ENCODE data around the gene ATP1A1. TPM values are rescaled to one million over a fixed set of nuclear protein-coding genes. Genes with fewer than 3 reads are reported as not detected.

Gene ATP1A1
- total RNA-seq, 2 experiments from 2014 or later = 251 to 262 TPM

- no peaks in the 10 kb centered on the region for H3K36me3 Mint-ChIP-seq (ENCODE audit: low read depth)
- ChIA-PET CTCF (no interaction called here), POLR2A (interaction anchor here (1.1 kb wide), 1 partner anchor 13 kb away, joined by 3 read pairs; no protein-coding TSS in a partner anchor)
- DNase-seq = no peak
- Histone ChIP-seq H3K4me3 (ENCODE audit: low read length) (no peak overlapping the region), H3K9me3 (ENCODE audit: control insufficient read depth in 1 of 2, insufficient read depth in 1 of 2, low read length in 2 of 2) (no peaks in the 10 kb centered on the region), H3K27me3 (ENCODE audit: control insufficient read depth in 1 of 2, insufficient read depth in 2 of 2, low read length in 2 of 2) (no peaks in the 10 kb centered on the region), H3K4me1 (ENCODE audit: insufficient read depth, low read length) (peaks cover 29% of the 10 kb centered on the region), H3K27ac (ENCODE audit: low read depth in 1 of 2, low read length in 2 of 2) (no peak overlapping the region), H3K36me3 (ENCODE audit: insufficient read depth, low read length) (no peaks in the 10 kb centered on the region)
- H3K27ac Mint-ChIP-seq = peak overlapping the region; percentile 91
- H3K27me3 Mint-ChIP-seq = no peaks in the 10 kb centered on the region
- no peak for TF ChIP-seq CTCF (IDR thresholded peaks at IDR 0.05)
- intact Hi-C loops (cut with DNase I, micrococcal nuclease) = loop anchor here in 1 of 2 experiments (1.0 to 10.0 kb wide), 2 partner anchors 9 to 186 kb away; no protein-coding TSS in a partner anchor
- no peak for ATAC-seq (ENCODE audit: poor library complexity)
- no peak overlapping the region for H3K4me3 Mint-ChIP-seq
- H3K9me3 Mint-ChIP-seq = no peaks in the 10 kb centered on the region
- peaks cover 100% of the 10 kb centered on the region for H3K4me1 Mint-ChIP-seq (ENCODE audit: low read depth)
Measured at GRCh38 chr1:116330846-116331245, 42.2 kb upstream of the ATP1A1 start.

- no peak for DNase-seq
- Mint-ChIP-seq H3K4me1 (ENCODE audit: low read depth) (peaks cover 100% of the 10 kb centered on the region), H3K4me3 (no peak overlapping the region), H3K27me3 (no peaks in the 10 kb centered on the region), H3K27ac (no peak overlapping the region), H3K36me3 (ENCODE audit: low read depth) (no peaks in the 10 kb centered on the region), H3K9me3 (no peaks in the 10 kb centered on the region)
- Histone ChIP-seq H3K27me3 (ENCODE audit: control insufficient read depth in 1 of 2, insufficient read depth in 2 of 2, low read length in 2 of 2) (no peaks in the 10 kb centered on the region), H3K36me3 (ENCODE audit: insufficient read depth, low read length) (no peaks in the 10 kb centered on the region), H3K4me1 (ENCODE audit: insufficient read depth, low read length) (peaks cover 22% of the 10 kb centered on the region), H3K4me3 (ENCODE audit: low read length) (no peak overlapping the region), H3K9me3 (ENCODE audit: control insufficient read depth in 1 of 2, insufficient read depth in 1 of 2, low read length in 2 of 2) (no peaks in the 10 kb centered on the region), H3K27ac (ENCODE audit: low read depth in 1 of 2, low read length in 2 of 2) (no peak overlapping the region)
- CTCF ChIA-PET = interaction anchor here (1.5 kb wide), 1 partner anchor 193 kb away, joined by 4 read pairs; no protein-coding TSS in a partner anchor
- intact Hi-C loops (cut with DNase I, micrococcal nuclease) = loop anchor here in 1 of 2 experiments (1.0 to 10.0 kb wide), 2 partner anchors 9 to 187 kb away; no protein-coding TSS in a partner anchor
- POLR2A ChIA-PET = interaction anchor here (1.1 kb wide), 1 partner anchor 12 kb away, joined by 3 read pairs; no protein-coding TSS in a partner anchor
- no peak for ATAC-seq (ENCODE audit: poor library complexity)
- no peak for TF ChIP-seq CTCF (IDR thresholded peaks at IDR 0.05)
Measured at GRCh38 chr1:116331523-116331922, 41.5 kb upstream of the ATP1A1 start.

- Histone ChIP-seq H3K27ac (ENCODE audit: low read depth in 1 of 2, low read length in 2 of 2) (no peak overlapping the region), H3K27me3 (ENCODE audit: control insufficient read depth in 1 of 2, insufficient read depth in 2 of 2, low read length in 2 of 2) (no peaks in the 10 kb centered on the region), H3K36me3 (ENCODE audit: insufficient read depth, low read length) (no peaks in the 10 kb centered on the region), H3K9me3 (ENCODE audit: control insufficient read depth in 1 of 2, insufficient read depth in 1 of 2, low read length in 2 of 2) (no peaks in the 10 kb centered on the region), H3K4me1 (ENCODE audit: insufficient read depth, low read length) (peaks cover 18% of the 10 kb centered on the region), H3K4me3 (ENCODE audit: low read length) (no peak overlapping the region)
- Mint-ChIP-seq H3K9me3 (no peaks in the 10 kb centered on the region), H3K27me3 (no peaks in the 10 kb centered on the region), H3K36me3 (ENCODE audit: low read depth) (no peaks in the 10 kb centered on the region), H3K27ac (no peak overlapping the region), H3K4me3 (no peak overlapping the region), H3K4me1 (ENCODE audit: low read depth) (peaks cover 93% of the 10 kb centered on the region)
- no peak for TF ChIP-seq CTCF (IDR thresholded peaks at IDR 0.05)
- ATAC-seq (ENCODE audit: poor library complexity) (no peak), DNase-seq (no peak)
- POLR2A ChIA-PET = no interaction called here
- intact Hi-C loops (cut with DNase I, micrococcal nuclease) = loop anchor here in 1 of 2 experiments (10.0 kb wide), 1 partner anchor 188 kb away; no protein-coding TSS in a partner anchor
- CTCF ChIA-PET = interaction anchor here (1.5 kb wide), 1 partner anchor 194 kb away, joined by 4 read pairs; no protein-coding TSS in a partner anchor
Measured at GRCh38 chr1:116332451-116332850, 40.6 kb upstream of the ATP1A1 start.
